ENCODE data around the gene INPP5A.

DNA sequence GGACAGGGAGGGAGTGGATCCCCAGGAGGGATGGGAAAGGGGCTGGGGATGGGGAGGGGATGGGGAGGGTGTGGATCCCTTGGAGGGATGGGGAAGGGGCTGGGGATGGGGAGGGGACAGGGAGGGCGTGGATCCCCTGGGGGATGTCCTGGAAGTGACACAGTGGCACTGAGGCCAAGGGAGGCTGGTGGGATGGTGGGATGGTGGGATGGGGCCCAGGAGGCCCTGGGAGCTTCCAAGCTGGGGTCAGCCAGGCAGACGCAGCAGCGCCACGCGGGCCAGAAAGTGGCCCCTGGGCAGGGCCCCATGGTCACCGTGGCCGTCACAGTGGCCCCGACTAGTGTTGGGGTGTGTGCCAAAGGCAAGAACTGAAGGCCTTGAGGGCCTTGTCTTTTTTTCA is 67.8 kb downstream of the INPP5A start:
- TF ChIP-seq POLR2A (IDR thresholded peaks at IDR 0.05; ENCODE audit: low read length) (no peak), GATA1 (IDR thresholded peaks at IDR 0.05; ENCODE audit: low read depth, low read length) (no peak)

Data from erythroblast (primary cell).